Mesenchymal stem cell (in vitro differentiated cells and primary cell): ENCODE results near the gene TBL3.

ENCODE experiments used
- DNase-seq: peaks from one replicate; pipeline ENCODE4 v3.0.0-alpha.2; 2013
- H2AFZ ChIP-seq: one replicate; pipeline ENCODE4 v1.6.1; 2013; ENCODE audit warnings: low read depth, mild to moderate bottlenecking, control low read depth, inconsistent platforms, low read length, moderate library complexity
- H2AK5ac ChIP-seq: 2 replicates; pipeline ENCODE4 v1.6.1; 2013; ENCODE audit warnings: low read length, moderate library complexity, mild to moderate bottlenecking, inconsistent platforms; ENCODE audit not compliant: severe bottlenecking
- H2BK120ac ChIP-seq: one replicate; pipeline ENCODE4 v1.6.1; 2013; ENCODE audit warnings: low read depth, mild to moderate bottlenecking, inconsistent platforms, low read length, moderate library complexity
- H2BK12ac ChIP-seq, 2 experiments: one replicate each; pipeline ENCODE4 v1.6.1; 2013; ENCODE audit warnings: inconsistent platforms in 2 of 2, low read length in 2 of 2, mild to moderate bottlenecking in 2 of 2, moderate library complexity in 2 of 2, control low read depth in 1 of 2
- H2BK15ac ChIP-seq: one replicate; pipeline ENCODE4 v1.6.1; 2013; ENCODE audit warnings: mild to moderate bottlenecking, low read depth, inconsistent platforms; ENCODE audit not compliant: poor library complexity, severe bottlenecking
- H2BK5ac ChIP-seq: 2 replicates; pipeline ENCODE4 v1.6.1; 2013; ENCODE audit warnings: low read depth, mild to moderate bottlenecking, low read length, control low read depth, inconsistent platforms; ENCODE audit not compliant: poor library complexity, severe bottlenecking
- H3K14ac ChIP-seq, 2 experiments: one replicate each; pipeline ENCODE4 v1.6.1; 2013; ENCODE audit warnings: inconsistent platforms in 2 of 2, low read length in 2 of 2, control low read depth in 1 of 2, mild to moderate bottlenecking in 1 of 2, moderate library complexity in 1 of 2
- H3K18ac ChIP-seq, 2 experiments: one replicate each; pipeline ENCODE4 v1.6.1; 2013; ENCODE audit warnings: inconsistent platforms in 2 of 2, low read length in 2 of 2, control low read depth in 1 of 2, low read depth in 1 of 2, mild to moderate bottlenecking in 1 of 2
- H3K23ac ChIP-seq, 2 experiments: one replicate each; pipeline ENCODE4 v1.6.1; 2013; ENCODE audit warnings: inconsistent platforms in 2 of 2, low read length in 2 of 2, mild to moderate bottlenecking in 2 of 2, moderate library complexity in 2 of 2, control low read depth in 1 of 2
- H3K27ac ChIP-seq: 2 replicates; pipeline ENCODE4 v1.5.1; 2013; ENCODE audit warnings: mild to moderate bottlenecking, moderate library complexity, low read length, control low read depth, inconsistent platforms; ENCODE audit not compliant: poor library complexity, severe bottlenecking
- H3K27me3 ChIP-seq, 2 experiments: 2 replicates each; pipeline versions ENCODE4 v1.6.1 to v1.7.0; 2013; ENCODE audit warnings: low read length in 2 of 2, mild to moderate bottlenecking in 2 of 2, moderate library complexity in 2 of 2, control low read depth in 1 of 2, inconsistent platforms in 1 of 2; ENCODE audit not compliant: control insufficient read depth in 1 of 2, insufficient read depth in 1 of 2
- H3K36me3 ChIP-seq, 2 experiments: 2 replicates each; pipeline versions ENCODE4 v1.6.1 to v1.7.0; 2013; ENCODE audit warnings: low read length in 2 of 2, control low read depth in 1 of 2, inconsistent platforms in 1 of 2, low read depth in 1 of 2, mild to moderate bottlenecking in 1 of 2; ENCODE audit not compliant: insufficient read depth in 2 of 2, control insufficient read depth in 1 of 2
- H3K4ac ChIP-seq, 2 experiments: one replicate each; pipeline ENCODE4 v1.6.1; 2013; ENCODE audit warnings: inconsistent platforms in 2 of 2, low read length in 2 of 2, mild to moderate bottlenecking in 2 of 2, moderate library complexity in 2 of 2, control low read depth in 1 of 2, low read depth in 1 of 2
- H3K4me1 ChIP-seq: 2 replicates; pipeline ENCODE4 v1.6.1; 2013; ENCODE audit warnings: low read depth, low read length, control low read depth; ENCODE audit not compliant: control insufficient read depth, insufficient read depth
- H3K4me2 ChIP-seq: 2 replicates; pipeline ENCODE4 v1.6.1; 2013; ENCODE audit warnings: low read length, mild to moderate bottlenecking, inconsistent platforms; ENCODE audit not compliant: poor library complexity, severe bottlenecking
- H3K4me3 ChIP-seq, 2 experiments: 2 replicates each; pipeline versions ENCODE4 v1.5.1 to v1.7.0; 2013; ENCODE audit warnings: low read length in 2 of 2, mild to moderate bottlenecking in 2 of 2, control low read depth in 1 of 2, low read depth in 1 of 2; ENCODE audit not compliant: insufficient read depth in 1 of 2
- H3K79me1 ChIP-seq: replicated peaks from 2 replicates; pipeline ENCODE4 v1.6.1; 2013; ENCODE audit warnings: mild to moderate bottlenecking, control low read depth, low read length, inconsistent platforms; ENCODE audit not compliant: poor library complexity, severe bottlenecking
- H3K9ac ChIP-seq: 2 replicates; pipeline ENCODE4 v1.7.0; 2013; ENCODE audit warnings: mild to moderate bottlenecking, low read length, moderate library complexity
- H3K9me3 ChIP-seq: 2 replicates; pipeline ENCODE4 v1.7.0; 2013; ENCODE audit warnings: mild to moderate bottlenecking, low read length; ENCODE audit not compliant: control insufficient read depth
- H4K8ac ChIP-seq: one replicate; pipeline ENCODE4 v1.6.1; 2013; ENCODE audit warnings: inconsistent platforms, mild to moderate bottlenecking, low read length, moderate library complexity
- H4K91ac ChIP-seq: one replicate; pipeline ENCODE4 v1.6.1; 2013; ENCODE audit warnings: mild to moderate bottlenecking, low read length, inconsistent platforms
- WGBS: methylation state at CpG from one replicate; pipeline ENCODE4 v1.1.7; 2013; ENCODE audit warnings: mixed read lengths; 5-methylcytosine and 5-hydroxymethylcytosine counted together

Gene TBL3

GRCh38 chr16:1966460-1966859, 5.4 kb upstream of the TBL3 start, which contains the start of gene RNF151:
Gene RNF151 (plus strand): TSS chr16:1966856. CDS start chr16:1966882, 26 bp downstream.
- 98% methylated on average over 6 of the region's 6 CpGs for WGBS
- no peak within 1 kb of the TSS for H3K23ac ChIP-seq
- peak within 1 kb of the TSS in 1 of 2 experiments; percentile 12 for H2BK12ac ChIP-seq
- no peaks in the 10 kb centered on the region for H3K27me3 ChIP-seq
- H3K36me3 ChIP-seq = peaks cover 26 to 28% of the 10 kb centered on the region in 2 experiments
- no peak within 1 kb of the TSS for H3K18ac ChIP-seq
- peaks cover 4% of the 10 kb centered on the region for H3K9me3 ChIP-seq
- peak within 1 kb of the TSS in 1 of 2 experiments; percentile 20 for H3K4ac ChIP-seq
- H3K4me1 ChIP-seq = peaks cover 27% of the 10 kb centered on the region
- H3K9ac ChIP-seq = peak within 1 kb of the TSS; percentile 97
- H3K4me3 ChIP-seq = peak within 1 kb of the TSS in 1 of 2 experiments; percentile 91
- H2BK120ac ChIP-seq = no peak within 1 kb of the TSS
- H4K91ac ChIP-seq = no peak within 1 kb of the TSS
- no peak within 1 kb of the TSS for H3K14ac ChIP-seq
- H2AFZ ChIP-seq = no peak within 1 kb of the TSS
- no peak within 1 kb of the TSS for H3K27ac ChIP-seq
- H3K79me1 ChIP-seq = peaks cover 10% of the 10 kb centered on the region
- no peak within 1 kb of the TSS for H2BK5ac ChIP-seq
- no peak for DNase-seq
- H4K8ac ChIP-seq = no peak within 1 kb of the TSS
- H2AK5ac ChIP-seq = peak within 1 kb of the TSS; percentile 53
- no peak within 1 kb of the TSS for H2BK15ac ChIP-seq
- H3K4me2 ChIP-seq = peak within 1 kb of the TSS; percentile 92

- no peak overlapping the region for H3K23ac ChIP-seq
- no peak overlapping the region for H2BK120ac ChIP-seq
- H2AK5ac ChIP-seq = no peak overlapping the region
- H2BK5ac ChIP-seq = no peak overlapping the region
- H2BK12ac ChIP-seq = no peak overlapping the region
- DNase-seq = no peak
- H3K18ac ChIP-seq = no peak overlapping the region
- no peak overlapping the region for H2AFZ ChIP-seq
- peaks cover 8 to 11% of the 10 kb centered on the region in 2 experiments for H3K36me3 ChIP-seq
- WGBS = 93% methylated on average over 41 of the region's 41 CpGs
- peaks cover 12% of the 10 kb centered on the region for H3K79me1 ChIP-seq
- no peak overlapping the region for H3K4me3 ChIP-seq
- no peak overlapping the region for H3K27ac ChIP-seq
- no peak overlapping the region for H2BK15ac ChIP-seq
- no peaks in the 10 kb centered on the region for H3K27me3 ChIP-seq
- no peak overlapping the region for H4K8ac ChIP-seq
- H4K91ac ChIP-seq = no peak overlapping the region
- H3K4ac ChIP-seq = peak overlapping the region in 1 of 2 experiments; percentile 46
- no peak overlapping the region for H3K4me2 ChIP-seq
- no peak overlapping the region for H3K9ac ChIP-seq
- H3K9me3 ChIP-seq = peaks cover 4% of the 10 kb centered on the region
- no peak overlapping the region for H3K14ac ChIP-seq
- H3K4me1 ChIP-seq = peaks cover 21% of the 10 kb centered on the region
These were observed 3.5 kb upstream of the TBL3 start for GRCh38 chr16:1968146-1968953.

- H3K4me3 ChIP-seq = peak overlapping the region; percentile 91 to 97
- H3K79me1 ChIP-seq = peaks cover 26% of the 10 kb centered on the region
- H2BK12ac ChIP-seq = no peak overlapping the region
- H3K9me3 ChIP-seq = no peaks in the 10 kb centered on the region
- no peak overlapping the region for H2BK120ac ChIP-seq
- peak overlapping the region; percentile 29 to 41 for H3K4ac ChIP-seq
- peak overlapping the region; percentile 93 for H3K9ac ChIP-seq
- peaks cover 32 to 39% of the 10 kb centered on the region in 2 experiments for H3K36me3 ChIP-seq
- H2BK5ac ChIP-seq = no peak overlapping the region
- peak; percentile 44 for DNase-seq
- no peak overlapping the region for H3K23ac ChIP-seq
- no peaks in the 10 kb centered on the region for H3K27me3 ChIP-seq
- no peak overlapping the region for H2AFZ ChIP-seq
- H3K18ac ChIP-seq = no peak overlapping the region
- no peak overlapping the region for H3K27ac ChIP-seq
- no peak overlapping the region for H4K91ac ChIP-seq
- peak overlapping the region; percentile 74 for H3K4me2 ChIP-seq
- WGBS = 11% methylated on average over 22 of the region's 22 CpGs
- no peak overlapping the region for H2AK5ac ChIP-seq
- no peak overlapping the region for H2BK15ac ChIP-seq
- H3K14ac ChIP-seq = no peak overlapping the region
- peaks cover 21% of the 10 kb centered on the region for H3K4me1 ChIP-seq
- no peak overlapping the region for H4K8ac ChIP-seq
These were observed 631 bp downstream of the TBL3 start for GRCh38 chr16:1972490-1972877.

- 91% methylated on average over 16 of the region's 16 CpGs for WGBS
- no peaks in the 10 kb centered on the region for H3K27me3 ChIP-seq
- no peak overlapping the region for H2BK5ac ChIP-seq
- no peak overlapping the region for H3K27ac ChIP-seq
- no peak overlapping the region for H4K8ac ChIP-seq
- H3K23ac ChIP-seq = no peak overlapping the region
- H3K4ac ChIP-seq = no peak overlapping the region
- no peak overlapping the region for H2BK120ac ChIP-seq
- no peak overlapping the region for H2AFZ ChIP-seq
- H2BK12ac ChIP-seq = no peak overlapping the region
- no peak overlapping the region for H3K4me3 ChIP-seq
- H3K79me1 ChIP-seq = peaks cover 26% of the 10 kb centered on the region
- no peak overlapping the region for H3K9ac ChIP-seq
- no peaks in the 10 kb centered on the region for H3K9me3 ChIP-seq
- H2AK5ac ChIP-seq = no peak overlapping the region
- H3K18ac ChIP-seq = no peak overlapping the region
- H3K36me3 ChIP-seq = peaks cover 42 to 50% of the 10 kb centered on the region in 2 experiments
- H3K4me2 ChIP-seq = no peak overlapping the region
- H2BK15ac ChIP-seq = no peak overlapping the region
- DNase-seq = no peak
- H3K14ac ChIP-seq = no peak overlapping the region
- no peak overlapping the region for H4K91ac ChIP-seq
- peaks cover 21% of the 10 kb centered on the region for H3K4me1 ChIP-seq
These were observed 1.8 kb downstream of the TBL3 start for GRCh38 chr16:1973461-1974156.
